H1 (cell line): Measurements from ENCODE around the gene THRB. TPM values are rescaled to one million over a fixed set of nuclear protein-coding genes. Genes with fewer than 3 reads are reported as not detected.

Experiments
- CTCF ChIA-PET: fragments of 300-600 bp; sonication (Branson Sonifier 250); formaldehyde crosslinking; loops from one replicate; lab custom pipeline; 2021; ENCODE audit not compliant: partially characterized antibody; lab: Charles Lee
- POLR2A ChIA-PET: fragments of 300-600 bp; sonication (Branson Sonifier 250); formaldehyde crosslinking; loops from one replicate; lab custom pipeline; 2021; ENCODE audit warnings: inconsistent platforms; ENCODE audit not compliant: partially characterized antibody; lab: Charles Lee
- DNase-seq, 2 experiments: peaks; one replicate each; pipeline versions ENCODE4 v3.0.0 to v3.0.0-alpha.2; 2010 to 2022; ENCODE audit warnings: low spot score in 2 of 2, low read depth in 1 of 2, mixed read lengths in 1 of 2
- FAIRE-seq: peaks from 2 replicates; lab custom pipeline; 2011; peaks lifted over from hg19 to GRCh38; lab: Jason Lieb, UNC
- H2AFZ ChIP-seq: 2 replicates; pipeline ENCODE4 v1.8.1; 2012; ENCODE audit warnings: low read length, inconsistent platforms
- H2AK5ac ChIP-seq: 2 replicates; pipeline ENCODE4 v1.6.1; 2013; ENCODE audit warnings: low read depth, low read length
- H2BK120ac ChIP-seq: replicated peaks from 2 replicates; pipeline ENCODE3; 2013; ENCODE audit warnings: low read depth, low read length, inconsistent platforms
- H2BK12ac ChIP-seq: 2 replicates; pipeline ENCODE4 v1.6.1; 2013; ENCODE audit warnings: low read depth, low read length
- H2BK15ac ChIP-seq: 2 replicates; pipeline ENCODE4 v1.6.1; 2013; ENCODE audit warnings: low read length
- H2BK20ac ChIP-seq: 2 replicates; pipeline ENCODE4 v1.6.1; 2013; ENCODE audit warnings: low read length
- H2BK5ac ChIP-seq: 2 replicates; pipeline ENCODE4 v1.6.1; 2013; ENCODE audit warnings: low read depth, low read length
- H3K14ac ChIP-seq: 2 replicates; pipeline ENCODE4 v1.6.1; 2013; ENCODE audit warnings: inconsistent platforms; ENCODE audit not compliant: insufficient read length
- H3K18ac ChIP-seq: 2 replicates; pipeline ENCODE4 v1.6.1; 2013; ENCODE audit warnings: low read length; ENCODE audit errors: extremely low read depth
- H3K23ac ChIP-seq: 2 replicates; pipeline ENCODE4 v1.6.1; 2013; ENCODE audit warnings: inconsistent platforms; ENCODE audit not compliant: insufficient read length
- H3K23me2 ChIP-seq: 2 replicates; pipeline ENCODE4 v1.6.1; 2013; ENCODE audit warnings: low read depth, low read length
- H3K27ac ChIP-seq: 2 replicates; pipeline ENCODE4 v1.6.1; 2011; ENCODE audit warnings: low read depth, low read length, inconsistent platforms
- H3K27me3 ChIP-seq, 4 experiments: replicated peaks in 1 of 4; 1 replicate in 1 of 4; 2 replicates in 3 of 4; pipeline versions ENCODE4 v1.6.1 to v1.8.1; 2011 to 2013; ENCODE audit warnings: low read length in 3 of 4, mild to moderate bottlenecking in 3 of 4, inconsistent platforms in 2 of 4, mixed read lengths in 2 of 4, moderate library complexity in 1 of 4; ENCODE audit not compliant: control insufficient read depth in 3 of 4, insufficient read depth in 3 of 4; ENCODE audit errors: extremely low read depth in 1 of 4
- H3K36me3 ChIP-seq, 4 experiments: 2 replicates each; pipeline versions ENCODE4 v1.6.1 to v1.8.1; 2011 to 2013; ENCODE audit warnings: mild to moderate bottlenecking in 4 of 4, low read length in 3 of 4, moderate library complexity in 2 of 4, control low read depth in 1 of 4, inconsistent platforms in 1 of 4; ENCODE audit not compliant: insufficient read depth in 4 of 4, control insufficient read depth in 2 of 4
- H3K4ac ChIP-seq: replicated peaks from 2 replicates; pipeline ENCODE3; 2013; ENCODE audit warnings: low read length, low read depth, mixed read lengths, inconsistent platforms; ENCODE audit not compliant: insufficient read length
- H3K4me1 ChIP-seq, 4 experiments: replicated peaks in 1 of 4; 1 replicate in 1 of 4; 2 replicates in 3 of 4; pipeline versions ENCODE4 v1.6.1 to v1.8.1; 2011 to 2013; ENCODE audit warnings: low read length in 3 of 4, inconsistent platforms in 2 of 4, mixed read lengths in 1 of 4; ENCODE audit not compliant: insufficient read depth in 4 of 4, control insufficient read depth in 3 of 4
- H3K4me2 ChIP-seq, 2 experiments: 2 replicates each; pipeline versions ENCODE4 v1.6.1 to v1.8.1; 2011 to 2013; ENCODE audit warnings: low read depth in 2 of 2, low read length in 2 of 2, control low read depth in 1 of 2, inconsistent platforms in 1 of 2, mild to moderate bottlenecking in 1 of 2; ENCODE audit not compliant: insufficient read depth in 1 of 2
- H3K4me3 ChIP-seq, 4 experiments: fragments of 200-600, 300-600 bp in 1 of 4; sonication (generic), shearing (Covaris generic), sonication (Bioruptor Twin) in 1 of 4; 2 replicates each; pipeline versions ENCODE4 v1.5.1 to v1.8.1; 2011 to 2016; ENCODE audit warnings: low read length in 4 of 4, low read depth in 3 of 4, control low read depth in 2 of 4, inconsistent platforms in 2 of 4, mild to moderate bottlenecking in 2 of 4, mixed read lengths in 1 of 4, moderate library complexity in 1 of 4; ENCODE audit not compliant: insufficient read depth in 2 of 4; ENCODE audit errors: extremely low read depth in 1 of 4
- H3K56ac ChIP-seq: replicated peaks from 2 replicates; pipeline ENCODE3; 2013; ENCODE audit warnings: low read depth, mild to moderate bottlenecking, mixed read lengths, low read length, inconsistent platforms; ENCODE audit not compliant: insufficient read length
- H3K79me1 ChIP-seq: 2 replicates; pipeline ENCODE4 v1.6.1; 2013; ENCODE audit warnings: low read depth, low read length, control low read depth
- H3K79me2 ChIP-seq, 2 experiments: 2 replicates each; pipeline versions ENCODE4 v1.6.1 to v1.8.1; 2012 to 2013; ENCODE audit warnings: low read length in 2 of 2, mild to moderate bottlenecking in 2 of 2, inconsistent platforms in 1 of 2; ENCODE audit not compliant: insufficient read depth in 2 of 2, control insufficient read depth in 1 of 2
- H3K9ac ChIP-seq, 4 experiments: replicated peaks in 1 of 4; 1 replicate in 1 of 4; 2 replicates in 3 of 4; pipeline versions ENCODE4 v1.6.1 to v1.8.1; 2011 to 2013; ENCODE audit warnings: low read depth in 3 of 4, low read length in 3 of 4, control low read depth in 2 of 4, mild to moderate bottlenecking in 2 of 4, moderate library complexity in 2 of 4, inconsistent platforms in 1 of 4; ENCODE audit errors: extremely low read depth in 1 of 4
- H3K9me3 ChIP-seq, 2 experiments: 2 replicates each; pipeline versions ENCODE4 v1.6.1 to v1.8.1; 2012 to 2013; ENCODE audit warnings: mild to moderate bottlenecking in 2 of 2, moderate library complexity in 2 of 2, control low read depth in 1 of 2, inconsistent platforms in 1 of 2, low read depth in 1 of 2, low read length in 1 of 2, mixed read lengths in 1 of 2; ENCODE audit not compliant: insufficient read depth in 2 of 2
- H4K20me1 ChIP-seq, 2 experiments: replicated peaks in 1 of 2; 2 replicates each; pipeline versions ENCODE3 to v1.8.1; 2011 to 2013; ENCODE audit warnings: inconsistent platforms in 2 of 2, low read length in 2 of 2, mild to moderate bottlenecking in 1 of 2; ENCODE audit not compliant: insufficient read depth in 2 of 2, control insufficient read depth in 1 of 2
- H4K5ac ChIP-seq: 2 replicates; pipeline ENCODE4 v1.6.1; 2013; ENCODE audit warnings: low read length, low read depth, mixed read lengths, inconsistent platforms; ENCODE audit not compliant: insufficient read length
- H4K8ac ChIP-seq: 2 replicates; pipeline ENCODE4 v1.8.0; 2013; ENCODE audit warnings: mild to moderate bottlenecking, moderate library complexity, low read length, inconsistent platforms; ENCODE audit not compliant: insufficient read depth; ENCODE audit errors: extremely low read depth
- H4K91ac ChIP-seq: replicated peaks from 2 replicates; pipeline ENCODE3; 2013; ENCODE audit warnings: low read length, mixed read lengths, inconsistent platforms; ENCODE audit not compliant: insufficient read length
- CBX5 ChIP-seq: fragments of 300-800, 300-1000 bp; sonication (generic); IDR thresholded peaks from 2 replicates; pipeline ENCODE4 v1.7.1; 2016; ENCODE audit warnings: antibody characterized with exemption, low read length, low read depth
- CHD1 ChIP-seq: IDR thresholded peaks from 2 replicates; pipeline ENCODE4 v1.6.1; 2012; ENCODE audit warnings: low read depth, low read length, improper control_type of control experiment
- EZH2 ChIP-seq: fragments of 200-600 bp; sonication (generic); IDR thresholded peaks from 2 replicates; pipeline ENCODE4 v1.7.1; 2012; ENCODE audit warnings: low read depth, mild to moderate bottlenecking, moderate library complexity, low read length, inconsistent platforms; ENCODE audit not compliant: severe bottlenecking
- HDAC6 ChIP-seq: IDR thresholded peaks from one replicate; pipeline ENCODE4 v1.7.1; 2012; ENCODE audit warnings: low read depth, mild to moderate bottlenecking, inconsistent platforms, low read length, moderate library complexity
- KDM1A ChIP-seq: fragments of 200-600, 300-600 bp; sonication (generic); IDR thresholded peaks from 2 replicates; pipeline ENCODE4 v1.7.1; 2016; ENCODE audit warnings: mild to moderate bottlenecking, low read length, borderline replicate concordance
- NANOG ChIP-seq: IDR thresholded peaks from 2 replicates; pipeline ENCODE4 v1.6.1; 2011; ENCODE audit warnings: low read length, low read depth, mild to moderate bottlenecking, inconsistent platforms; ENCODE audit not compliant: insufficient read depth, poor library complexity, severe bottlenecking
- RFX5 ChIP-seq: IDR thresholded peaks from 2 replicates; pipeline ENCODE4 v1.6.1; 2011; ENCODE audit warnings: low read depth, low read length, improper control_type of control experiment, borderline replicate concordance
- SIRT6 ChIP-seq: IDR thresholded peaks from one replicate; pipeline ENCODE4 v1.7.1; 2012; ENCODE audit warnings: low read length, inconsistent platforms
- SP1 ChIP-seq: IDR thresholded peaks from 2 replicates; pipeline ENCODE4 v1.6.1; 2011; ENCODE audit warnings: low read depth, low read length
- SP2 ChIP-seq: IDR thresholded peaks from 2 replicates; pipeline ENCODE4 v1.6.1; 2012; ENCODE audit warnings: mild to moderate bottlenecking, low read length, inconsistent platforms
- SUZ12 ChIP-seq: fragments of 200-600 bp; sonication (generic); IDR thresholded peaks from 2 replicates; pipeline ENCODE4 v1.6.1; 2012; ENCODE audit warnings: mild to moderate bottlenecking, inconsistent platforms, low read length, moderate library complexity, mixed read lengths
- TCF12 ChIP-seq: IDR thresholded peaks from 2 replicates; pipeline ENCODE4 v1.6.1; 2011; ENCODE audit warnings: low read depth, mild to moderate bottlenecking, low read length
- WGBS, 2 experiments: shearing (Covaris generic) in 1 of 2; methylation state at CpG; one replicate each; pipeline versions ENCODE4 v1.1.6 to v1.1.7; 2013 to 2015; ENCODE audit warnings: low lambda C conversion rate in 2 of 2, mixed read lengths in 2 of 2, inconsistent platforms in 1 of 2, low coverage in 1 of 2, missing lambda C conversion rate in 1 of 2; ENCODE audit not compliant: insufficient replicate concordance in 2 of 2, insufficient coverage in 1 of 2, insufficient read length in 1 of 2; ENCODE audit errors: extremely low coverage in 1 of 2, missing lambda C conversion rate in 1 of 2; 5-methylcytosine and 5-hydroxymethylcytosine counted together
- polyA plus RNA-seq, 7 experiments: library from polyadenylated mRNA; depleted of rRNA in 3 of 7; stranded (reverse) in 5 of 7; unstranded in 2 of 7; fragments of >200 nt in 5 of 7; fragments of 200-250 nt in 2 of 7; gene quantifications; 1 replicate in 5 of 7; 2 replicates in 1 of 7; 4 replicates in 1 of 7; pipeline versions ENCODE4 v1.2.1 to v1.2.3, GENCODE V29; 2011 to 2013; ENCODE audit warnings: missing spikeins in 2 of 7, mixed read lengths in 2 of 7
- total RNA-seq: library from RNA; stranded (reverse); fragmentation: NEBNext Ultra II Directional; extraction: Animal tissue kit (Norgen Biotek cat#: 25700); gene quantifications from 2 replicates; pipeline ENCODE4 v1.2.1, GENCODE V29; 2021
- TF ChIP-seq, protein P1 (sequence below), 3 experiments: IDR thresholded peaks; 1 replicate in 2 of 3; 2 replicates in 1 of 3; pipeline versions ENCODE4 v1.5.1 to v1.6.1; 2011; ENCODE audit warnings: low read length in 3 of 3, mild to moderate bottlenecking in 3 of 3, inconsistent platforms in 2 of 3, low read depth in 1 of 3, moderate library complexity in 1 of 3; ENCODE audit not compliant: insufficient read depth in 1 of 3; ENCODE audit errors: control extremely low read depth in 1 of 3

THRB gene
- total and polyA plus RNA-seq, 2 of the 8 experiments (the other 6 are each of a cell fraction or from before 2014, with no cell fraction given): 0.98 to 3.9 TPM

DNA sequence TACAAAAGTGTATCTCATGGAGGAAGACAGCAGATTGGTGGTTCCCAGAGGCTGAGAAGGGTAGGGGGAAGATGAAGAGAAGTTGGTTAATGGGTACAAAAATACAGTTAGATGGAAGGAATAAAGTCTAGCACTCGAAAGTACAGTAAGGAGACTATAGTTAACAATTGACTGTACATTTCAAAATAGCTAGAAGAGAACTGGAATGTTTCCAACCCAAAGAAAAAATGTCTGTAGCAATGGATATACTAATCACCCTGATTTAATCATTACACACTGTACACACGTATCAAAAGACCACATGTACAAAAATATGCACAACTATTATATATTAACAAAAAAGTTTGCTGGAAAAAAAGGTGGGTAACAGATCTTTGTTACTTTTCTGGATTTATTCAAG lies 57.3 kb downstream of the THRB start:
- Histone ChIP-seq H3K27ac (no peak overlapping the region), H2BK120ac (no peak overlapping the region), H3K14ac (no peak overlapping the region), H2AFZ (no peak overlapping the region), H3K27me3 (no peaks in the 10 kb centered on the region), H3K4me1 (no peaks in the 10 kb centered on the region), H3K4ac (no peak overlapping the region), H2BK15ac (no peak overlapping the region), H3K4me2 (no peak overlapping the region), H3K36me3 (no peaks in the 10 kb centered on the region), H3K79me1 (no peaks in the 10 kb centered on the region), H3K4me3 (no peak overlapping the region), H4K8ac (no peak overlapping the region), H4K5ac (no peak overlapping the region), H2BK20ac (no peak overlapping the region), H3K9ac (no peak overlapping the region), H2BK5ac (no peak overlapping the region), H4K20me1 (no peaks in the 10 kb centered on the region), H3K79me2 (no peaks in the 10 kb centered on the region), H3K23ac (no peak overlapping the region), H3K9me3 (no peaks in the 10 kb centered on the region), H2BK12ac (no peak overlapping the region), H3K23me2 (no peaks in the 10 kb centered on the region), H4K91ac (no peak overlapping the region), H3K56ac (no peak overlapping the region), H3K18ac (no peak overlapping the region), H2AK5ac (no peak overlapping the region)
- DNase-seq (no peak), FAIRE-seq (no peak)
- CTCF ChIA-PET: no interaction called here
- 89% methylated on average over 2 of the region's 2 CpGs; no CpG with 5 or more reads in 1 of the 2 experiments for WGBS, 2 experiments
- POLR2A ChIA-PET: no interaction called here
- TF ChIP-seq SP2 (no peak), SUZ12 (no peak), KDM1A (no peak), HDAC6 (no peak), SP1 (no peak), SIRT6 (no peak), NANOG (no peak), RFX5 (no peak), CHD1 (no peak), EZH2 (no peak), CBX5 (no peak), TCF12 (no peak)
- TF ChIP-seq, protein P1, sequence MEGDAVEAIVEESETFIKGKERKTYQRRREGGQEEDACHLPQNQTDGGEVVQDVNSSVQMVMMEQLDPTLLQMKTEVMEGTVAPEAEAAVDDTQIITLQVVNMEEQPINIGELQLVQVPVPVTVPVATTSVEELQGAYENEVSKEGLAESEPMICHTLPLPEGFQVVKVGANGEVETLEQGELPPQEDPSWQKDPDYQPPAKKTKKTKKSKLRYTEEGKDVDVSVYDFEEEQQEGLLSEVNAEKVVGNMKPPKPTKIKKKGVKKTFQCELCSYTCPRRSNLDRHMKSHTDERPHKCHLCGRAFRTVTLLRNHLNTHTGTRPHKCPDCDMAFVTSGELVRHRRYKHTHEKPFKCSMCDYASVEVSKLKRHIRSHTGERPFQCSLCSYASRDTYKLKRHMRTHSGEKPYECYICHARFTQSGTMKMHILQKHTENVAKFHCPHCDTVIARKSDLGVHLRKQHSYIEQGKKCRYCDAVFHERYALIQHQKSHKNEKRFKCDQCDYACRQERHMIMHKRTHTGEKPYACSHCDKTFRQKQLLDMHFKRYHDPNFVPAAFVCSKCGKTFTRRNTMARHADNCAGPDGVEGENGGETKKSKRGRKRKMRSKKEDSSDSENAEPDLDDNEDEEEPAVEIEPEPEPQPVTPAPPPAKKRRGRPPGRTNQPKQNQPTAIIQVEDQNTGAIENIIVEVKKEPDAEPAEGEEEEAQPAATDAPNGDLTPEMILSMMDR (IDR thresholded peaks at IDR 0.05; ENCODE audit: control extremely low read depth in 1 of 3, insufficient read depth in 1 of 3, low read depth in 1 of 3, low read length in 3 of 3): no peak
